HG03460 (cell line): ENCODE data around the gene PRXL2B.

Experiments used
- ATAC-seq: cut with Tn5 transposase; IDR thresholded peaks from one replicate; pipeline ENCODE4 v1.9.1; 2021; ENCODE audit not compliant: unreplicated experiment

PRXL2B gene

DNA sequence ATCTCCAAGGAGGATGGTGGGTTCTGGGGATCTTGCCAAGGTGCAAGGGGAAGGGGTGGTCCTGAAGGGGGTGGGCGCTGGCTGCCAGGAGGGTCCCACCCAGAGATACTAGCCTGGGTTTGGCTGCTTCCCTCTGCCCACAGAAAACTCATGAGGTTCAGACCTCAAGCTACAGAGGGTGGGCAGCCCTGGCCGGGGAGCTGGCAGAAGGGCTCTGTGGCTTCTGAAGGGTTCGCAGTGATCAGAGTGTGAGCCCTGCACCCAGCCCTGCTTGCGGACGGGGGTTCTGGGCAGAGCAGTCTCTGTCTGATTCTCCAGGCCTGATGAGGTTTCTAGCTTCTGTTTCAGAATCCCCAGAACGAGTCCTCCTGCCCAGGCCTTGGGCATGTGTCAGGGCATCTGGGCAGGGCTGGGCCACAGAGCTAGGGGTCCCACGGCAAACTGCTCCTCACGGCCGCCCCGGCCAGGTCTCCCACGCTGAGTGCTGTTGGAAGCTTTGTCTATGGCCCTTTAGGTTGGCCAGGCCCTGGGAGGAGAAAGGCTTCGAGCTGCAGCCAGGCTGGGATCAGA lies 46.9 kb downstream of the PRXL2B start:
- ATAC-seq: no peak

- no peak for ATAC-seq
These were observed 47.4 kb downstream of the PRXL2B start for GRCh38 chr1:2633936-2634491.

GRCh38 chr1:2635361-2636010 lies 48.9 kb downstream of the PRXL2B start:
- no peak for ATAC-seq

DNA sequence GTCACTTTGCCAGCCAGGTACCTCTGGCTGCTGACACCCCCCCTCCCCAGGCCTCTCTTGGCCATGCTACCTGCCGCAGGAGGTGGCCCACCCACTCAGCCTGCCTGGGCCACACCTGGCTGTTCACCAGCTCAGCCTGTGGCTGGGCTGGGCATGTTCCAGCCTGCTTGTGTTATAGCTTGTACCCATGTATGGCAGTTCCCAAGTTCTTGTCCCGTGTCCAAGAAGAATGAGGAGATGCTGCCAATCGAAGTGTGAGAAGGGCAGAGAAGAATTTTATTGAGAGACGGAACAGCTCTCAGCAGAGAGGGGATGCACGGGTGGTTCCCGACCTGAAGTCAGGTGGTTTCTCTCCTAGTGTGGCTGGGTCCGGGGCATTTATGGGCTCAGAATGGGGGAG lies 50.2 kb downstream of the PRXL2B start:
- no peak for ATAC-seq

- ATAC-seq: no peak
These were observed 51.0 kb downstream of the PRXL2B start for GRCh38 chr1:2637442-2638145.

GRCh38 chr1:2638466-2639115 lies 52.0 kb downstream of the PRXL2B start:
- no peak for ATAC-seq

- ATAC-seq: no peak
These were observed 52.6 kb downstream of the PRXL2B start for GRCh38 chr1:2639203-2639602.

GRCh38 chr1:2639607-2640521 lies 53.3 kb downstream of the PRXL2B start:
- ATAC-seq: no peak

DNA sequence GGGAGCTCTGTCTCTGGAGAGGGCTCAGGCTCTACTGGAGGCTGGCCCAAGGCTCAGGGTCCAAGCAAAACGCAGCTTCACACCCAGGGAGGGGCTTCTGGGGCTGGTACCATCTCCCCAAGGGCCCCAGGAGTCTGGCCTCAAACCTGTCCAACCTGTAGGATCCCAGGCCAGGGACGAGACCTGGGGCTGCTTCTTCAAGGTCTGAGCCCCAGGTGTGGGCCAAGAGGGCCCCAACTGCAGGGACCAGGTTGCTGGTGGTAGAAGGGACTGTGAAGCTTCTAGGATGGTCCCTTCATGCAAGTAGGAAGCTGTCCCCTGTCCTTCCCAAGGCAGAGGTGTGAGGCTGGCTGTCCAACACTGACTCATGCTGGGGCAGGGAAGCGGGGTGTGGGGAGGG lies 54.0 kb downstream of the PRXL2B start:
- ATAC-seq: no peak
